Activated T-cell treated with anti-CD3 and anti-CD28 coated beads, Interleukin-2, amount 50 U/mL, for 1 hour (primary cell): ENCODE measurements around the gene F10.
"Not testable (repeated sequence)": the region's sequence is repeated elsewhere in the genome, so short reads cannot be mapped to it uniquely, and the experiment has no call there.

Experiments used
- DNase-seq: peaks from one replicate; pipeline ENCODE4 v3.0.0-alpha.2; 2020

F10 gene

DNA sequence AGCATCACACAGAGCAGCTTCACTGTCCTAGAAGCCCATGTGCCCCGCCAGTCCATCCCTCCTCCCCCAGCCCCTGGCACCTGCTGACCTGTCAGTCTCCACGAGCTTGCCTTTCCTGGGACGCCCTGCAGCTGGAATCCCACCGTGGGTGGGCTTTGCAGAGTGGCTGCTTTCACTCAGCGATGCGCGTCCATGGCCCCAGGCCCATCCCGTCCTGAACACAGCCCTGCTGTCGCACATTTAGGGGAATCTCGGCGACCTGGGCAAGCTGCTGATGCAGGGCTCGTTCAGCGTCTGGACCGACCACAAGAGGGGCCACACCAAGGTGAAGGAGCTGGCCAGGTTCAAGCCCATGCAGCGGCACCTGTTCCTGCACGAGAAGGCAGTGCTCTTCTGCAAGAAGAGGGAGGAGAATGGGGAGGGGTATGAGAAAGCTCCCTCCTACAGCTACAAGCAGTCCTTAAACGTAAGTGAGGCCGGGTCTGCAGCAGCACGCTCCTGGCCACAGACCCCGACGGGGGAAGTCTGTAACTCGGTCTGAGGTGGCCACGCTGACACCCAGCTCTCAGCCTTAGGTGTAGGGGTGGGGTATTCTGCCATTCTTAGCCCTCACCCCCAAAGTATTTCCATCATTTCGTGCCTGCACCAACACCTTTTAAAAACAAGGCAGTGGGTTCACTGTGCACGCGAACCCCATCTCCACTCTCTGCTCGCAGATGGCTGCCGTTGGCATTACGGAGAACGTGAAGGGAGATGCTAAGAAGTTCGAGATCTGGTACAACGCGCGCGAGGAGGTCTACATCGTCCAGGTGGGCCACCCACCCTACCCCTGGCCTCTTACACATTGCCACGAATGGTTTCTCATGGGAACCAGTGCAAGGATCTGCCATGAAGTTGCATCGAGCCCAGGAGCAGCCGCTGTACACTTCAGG, 35.3 kb upstream of the F10 start:
- DNase-seq = no peak

DNA sequence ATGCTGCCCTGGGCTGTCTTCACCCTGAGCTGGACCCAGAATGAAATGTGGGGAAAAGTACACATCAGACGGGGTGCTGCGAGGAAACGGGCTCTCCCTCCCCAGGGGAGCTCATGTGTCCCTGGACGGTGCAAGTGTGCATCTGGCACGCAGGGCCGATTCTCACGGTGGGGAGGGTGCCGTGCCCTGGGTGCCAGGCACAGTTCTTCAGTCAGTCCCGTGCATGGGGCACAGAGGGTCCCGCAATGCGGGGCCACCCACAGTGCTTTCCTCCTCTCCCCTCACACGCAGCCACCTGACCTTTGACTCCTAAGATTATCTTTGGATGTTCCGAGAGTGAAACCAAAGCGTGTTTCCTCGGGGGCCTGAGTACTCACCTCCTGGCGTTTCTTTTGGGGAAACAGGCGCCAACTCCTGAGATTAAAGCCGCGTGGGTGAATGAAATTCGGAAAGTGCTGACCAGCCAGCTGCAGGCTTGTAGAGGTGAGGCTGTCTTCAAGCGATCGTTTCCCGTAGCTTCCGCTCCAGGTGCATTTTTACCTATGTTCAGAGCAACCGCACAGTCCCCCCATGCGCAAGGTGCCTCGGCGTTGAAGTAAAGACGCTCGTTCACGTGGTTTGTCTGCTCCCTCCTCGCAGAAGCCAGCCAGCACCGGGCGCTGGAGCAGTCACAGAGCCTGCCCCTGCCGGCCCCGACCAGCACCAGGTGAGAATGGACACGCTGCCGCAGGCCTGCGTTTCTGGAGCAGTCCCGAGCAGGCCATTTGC, 34.5 kb upstream of the F10 start:
- DNase-seq = no peak

DNA sequence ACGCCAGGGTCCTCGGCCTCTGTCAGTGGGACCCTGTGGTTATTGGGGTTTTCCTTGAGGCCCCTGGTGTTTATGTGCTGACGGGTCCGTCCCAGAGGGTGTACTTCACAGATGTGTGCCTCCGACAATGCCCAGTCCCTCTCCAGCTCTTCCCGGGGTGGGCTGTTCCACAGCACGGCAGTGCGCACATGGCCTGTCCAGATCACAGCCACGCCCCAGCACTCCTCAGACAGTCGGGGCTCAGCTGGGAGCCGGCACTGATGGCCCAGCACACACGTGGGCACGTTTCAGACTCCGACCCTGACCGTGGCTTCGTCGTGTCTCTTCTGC, 33.9 kb upstream of the F10 start:
- DNase-seq = no peak

DNA sequence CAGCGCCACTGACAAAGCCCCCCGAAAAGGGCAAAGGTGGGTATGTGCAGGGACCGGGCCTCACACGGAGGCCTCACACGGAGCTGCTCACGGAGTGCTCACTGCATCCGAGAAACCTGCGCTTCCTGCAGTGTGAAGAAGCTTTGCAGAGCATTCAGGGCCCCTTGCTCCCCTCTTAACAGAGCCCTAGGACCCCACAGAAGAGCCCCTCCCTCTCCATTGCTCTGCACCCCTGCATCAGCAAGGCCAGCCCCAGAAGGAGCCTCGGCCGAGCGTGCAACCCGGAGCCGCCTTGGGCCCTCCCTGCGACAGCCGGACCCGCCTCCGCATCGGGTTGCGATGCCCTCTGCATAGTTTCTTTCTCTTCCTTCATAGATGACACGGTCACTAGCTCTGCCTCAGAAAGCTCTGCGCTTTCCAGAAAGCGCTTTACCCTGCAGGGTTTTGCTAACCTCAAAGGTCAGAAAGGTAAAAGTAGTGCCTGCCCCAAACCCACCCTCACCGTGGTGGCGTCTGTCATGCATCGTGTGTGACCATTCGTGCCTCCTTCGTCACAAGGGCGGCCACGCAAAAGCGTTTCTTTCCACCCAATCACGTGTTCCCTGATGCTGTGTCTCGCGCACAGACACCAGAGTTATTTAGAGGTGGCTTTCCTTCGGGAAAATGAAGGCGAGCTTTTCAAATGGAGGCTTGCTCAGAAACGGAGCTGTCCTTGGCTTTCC, 32.7 kb upstream of the F10 start:
- no peak for DNase-seq

DNA sequence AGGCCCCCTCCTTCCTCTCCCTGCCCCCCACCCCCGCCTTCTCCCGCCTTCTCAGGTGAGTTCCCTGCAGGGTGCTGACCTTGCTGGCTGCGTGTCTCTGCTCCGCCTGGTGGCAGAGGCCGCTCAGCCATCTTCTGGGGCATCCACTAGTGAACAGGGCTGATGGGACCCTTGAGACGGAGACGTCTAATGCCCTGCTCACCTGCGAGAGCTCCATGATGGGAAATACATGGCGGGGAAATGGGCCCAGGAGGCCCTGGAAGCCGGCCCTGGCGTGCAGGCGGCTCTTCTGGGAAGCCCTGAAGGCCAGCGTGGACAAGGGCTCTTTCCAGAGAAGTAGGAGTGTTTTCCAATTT, 32.2 kb upstream of the F10 start:
- no peak for DNase-seq

DNA sequence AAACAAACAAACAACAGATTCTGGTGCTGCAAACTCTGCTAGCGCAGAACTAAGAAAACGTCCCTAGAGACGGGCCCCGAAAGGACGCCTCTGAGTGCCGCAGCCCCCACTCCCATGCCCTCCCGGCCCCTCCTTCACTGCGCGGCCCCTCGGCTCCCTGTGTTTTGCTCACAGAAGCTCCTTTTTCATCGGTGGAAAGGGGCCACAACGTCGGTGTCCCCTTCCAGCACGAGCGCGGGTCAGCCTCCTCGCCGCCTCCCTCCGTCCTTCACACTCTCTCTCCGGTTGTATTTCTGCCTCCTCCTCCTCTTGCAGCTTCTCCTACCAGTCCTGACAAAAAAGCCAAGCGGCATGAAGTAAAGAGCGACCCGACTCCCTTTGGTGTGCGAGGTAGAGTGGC, 31.8 kb upstream of the F10 start:
- DNase-seq = no peak

DNA sequence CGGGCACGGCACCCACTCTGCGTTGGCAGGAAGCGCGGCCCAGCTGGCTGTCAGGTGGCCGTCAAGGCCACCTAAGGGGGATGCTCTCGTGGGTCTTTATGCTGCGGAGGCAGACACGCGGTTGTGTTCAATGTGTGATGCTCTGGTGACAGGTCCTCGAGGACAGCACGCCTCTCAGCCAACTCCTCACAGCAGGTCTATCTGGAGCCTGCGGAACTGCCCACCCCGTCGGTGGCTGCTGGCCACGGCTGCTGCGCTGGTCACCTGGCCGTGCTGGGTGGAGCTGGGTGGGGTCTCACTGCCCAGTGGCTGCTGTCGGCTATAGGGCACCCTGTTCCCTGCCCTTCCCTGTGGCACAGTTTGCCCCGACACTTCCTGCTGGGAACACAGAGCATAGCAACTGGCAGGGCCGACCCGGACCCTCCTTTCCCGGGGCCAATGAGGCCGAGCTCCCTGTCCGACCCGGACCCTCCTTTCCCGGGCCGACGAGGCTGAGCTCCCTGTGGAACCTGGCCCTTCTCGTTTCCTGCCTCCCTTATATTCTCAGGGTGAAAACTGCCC, 31.3 kb upstream of the F10 start:
- DNase-seq = no peak

DNA sequence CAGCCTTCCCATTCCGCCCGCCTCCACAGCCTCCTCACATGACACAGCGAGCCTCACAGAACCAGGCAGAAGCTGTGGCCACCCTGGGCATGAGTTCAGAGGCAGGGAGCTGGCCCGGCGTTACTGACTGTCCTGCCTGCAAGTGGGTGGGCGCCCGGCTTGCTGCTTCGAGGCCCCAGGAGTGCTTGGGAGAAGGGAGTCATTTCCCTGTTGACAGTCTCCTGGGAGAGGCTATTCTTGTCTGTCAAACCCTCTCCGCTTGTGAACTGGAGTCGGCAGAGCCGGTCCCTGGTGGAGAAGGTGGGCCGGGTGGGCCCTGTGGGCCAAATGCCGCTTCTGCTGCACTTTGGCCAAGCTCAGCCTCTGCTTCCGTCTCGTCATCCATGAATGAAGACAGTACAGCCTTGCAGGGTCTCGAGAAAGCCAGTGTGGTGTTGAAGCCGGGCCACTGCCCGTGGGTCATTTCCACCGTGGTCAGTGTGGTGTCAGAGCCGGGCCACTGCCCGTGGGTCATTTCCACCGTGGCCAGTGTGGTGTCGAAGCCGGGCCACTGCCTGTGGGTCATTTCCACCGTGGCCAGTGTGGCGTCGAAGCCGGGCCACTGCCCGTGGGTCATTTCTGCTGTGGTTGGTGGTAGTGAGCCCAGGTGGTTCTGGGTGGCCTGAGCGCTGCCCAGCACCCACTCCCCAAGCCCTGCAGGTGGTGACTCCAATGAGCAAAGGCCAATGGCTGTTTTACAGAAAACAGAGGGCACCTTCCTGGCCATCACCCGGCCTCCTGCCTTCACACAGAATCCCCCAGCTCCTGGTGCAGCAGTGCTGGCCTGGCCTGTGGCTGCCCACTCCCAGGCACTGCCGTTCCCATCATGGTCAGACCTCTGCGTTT, 30.5 kb upstream of the F10 start:
- DNase-seq = no peak

DNA sequence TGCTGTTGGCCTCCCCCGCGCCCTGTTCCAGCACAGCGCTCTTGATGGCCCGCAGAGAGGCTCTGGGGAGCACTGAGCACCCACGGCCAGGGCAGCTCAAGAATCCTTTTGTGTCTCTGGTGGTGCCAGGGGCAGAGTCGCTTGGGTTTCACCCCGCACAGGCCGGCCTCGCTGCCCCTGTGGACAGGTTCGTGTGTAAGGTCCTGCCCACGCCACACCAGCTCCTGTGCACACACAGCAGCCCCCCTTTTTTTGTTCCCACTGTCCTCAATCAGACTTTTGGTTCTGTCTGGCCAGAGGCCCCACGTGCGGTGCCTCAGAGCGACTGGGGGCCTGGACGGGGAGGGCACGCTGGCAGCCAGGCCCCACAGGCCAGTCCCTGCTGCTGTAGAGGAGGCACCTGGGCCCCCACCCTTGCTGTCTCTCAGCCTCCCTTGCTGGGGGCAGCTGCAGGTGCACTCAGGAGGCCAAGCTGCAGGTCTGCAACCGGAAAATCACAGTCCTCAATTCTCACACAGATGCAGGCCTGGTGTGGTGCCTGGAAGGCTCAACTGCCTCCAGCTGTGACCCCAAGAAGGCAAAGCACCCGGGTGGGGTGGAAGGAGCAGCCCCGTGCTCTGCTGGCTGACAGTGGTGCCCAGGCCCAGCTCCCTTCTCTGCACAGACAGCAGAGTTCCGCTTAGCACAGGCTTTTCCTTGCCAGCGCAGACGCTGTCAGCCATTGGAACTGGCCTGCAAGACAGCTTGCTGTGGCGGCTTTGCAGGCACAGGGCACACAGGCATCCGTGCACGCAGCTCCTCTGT, 29.6 kb upstream of the F10 start:
- DNase-seq = no peak

DNA sequence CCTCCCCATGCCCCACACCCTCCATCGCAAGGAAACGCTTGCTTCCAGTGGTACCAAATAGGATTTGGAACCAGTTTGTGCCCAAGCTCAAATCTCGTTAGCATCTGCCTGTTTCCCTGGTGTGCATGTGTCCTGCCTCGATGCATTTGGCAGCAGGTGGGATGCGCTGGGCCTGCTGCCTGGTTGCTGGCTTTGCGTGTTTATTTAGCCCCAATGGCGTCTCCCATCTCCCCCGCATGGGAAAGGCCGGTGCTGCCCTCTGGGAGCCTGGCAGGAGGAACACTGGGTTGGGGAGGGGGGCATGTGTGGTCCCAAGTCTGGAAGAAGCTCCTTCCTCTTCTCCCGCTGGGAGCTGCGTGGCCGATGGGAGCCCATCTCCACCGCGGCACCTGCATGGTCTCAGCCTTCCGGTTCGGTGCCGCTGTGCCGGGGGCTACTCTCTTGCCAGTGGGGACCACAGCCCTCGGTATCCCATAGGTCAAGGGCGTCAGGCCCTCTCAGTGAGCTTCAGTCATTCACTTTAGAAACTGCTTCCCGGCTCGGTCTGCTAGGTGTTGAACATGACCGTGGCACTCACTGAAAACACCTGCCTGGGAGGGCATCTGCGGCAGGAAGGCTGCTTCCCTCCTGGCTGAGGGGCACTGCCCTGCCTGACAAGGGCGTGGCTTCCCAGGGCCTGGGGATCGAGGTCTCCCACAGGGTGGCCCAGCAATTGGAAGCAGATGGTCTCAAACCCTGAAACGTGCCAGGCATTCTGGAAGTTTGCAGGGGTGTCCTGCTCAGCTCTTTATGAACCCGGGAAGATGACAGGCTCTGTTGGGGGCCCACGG, 28.8 kb upstream of the F10 start:
- no peak for DNase-seq

DNA sequence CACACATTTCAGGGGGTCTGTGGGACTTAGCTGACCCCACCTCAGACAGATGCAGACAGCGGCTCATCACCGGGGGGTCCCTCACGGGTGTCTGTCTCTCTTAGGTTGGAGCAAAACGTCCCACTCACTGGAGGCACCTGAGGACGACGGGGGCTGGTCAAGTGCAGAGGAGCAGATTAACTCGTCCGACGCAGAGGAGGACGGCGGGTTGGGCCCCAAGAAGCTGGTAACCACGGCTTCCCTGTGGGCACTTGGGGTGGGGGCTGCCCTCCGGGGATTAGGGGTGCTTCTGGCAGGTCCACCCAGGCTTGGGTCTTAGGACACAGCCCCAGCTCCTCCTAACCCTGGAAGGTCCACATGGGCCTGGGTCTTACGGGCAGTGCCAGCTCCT, 28.2 kb upstream of the F10 start:
- DNase-seq = no peak

DNA sequence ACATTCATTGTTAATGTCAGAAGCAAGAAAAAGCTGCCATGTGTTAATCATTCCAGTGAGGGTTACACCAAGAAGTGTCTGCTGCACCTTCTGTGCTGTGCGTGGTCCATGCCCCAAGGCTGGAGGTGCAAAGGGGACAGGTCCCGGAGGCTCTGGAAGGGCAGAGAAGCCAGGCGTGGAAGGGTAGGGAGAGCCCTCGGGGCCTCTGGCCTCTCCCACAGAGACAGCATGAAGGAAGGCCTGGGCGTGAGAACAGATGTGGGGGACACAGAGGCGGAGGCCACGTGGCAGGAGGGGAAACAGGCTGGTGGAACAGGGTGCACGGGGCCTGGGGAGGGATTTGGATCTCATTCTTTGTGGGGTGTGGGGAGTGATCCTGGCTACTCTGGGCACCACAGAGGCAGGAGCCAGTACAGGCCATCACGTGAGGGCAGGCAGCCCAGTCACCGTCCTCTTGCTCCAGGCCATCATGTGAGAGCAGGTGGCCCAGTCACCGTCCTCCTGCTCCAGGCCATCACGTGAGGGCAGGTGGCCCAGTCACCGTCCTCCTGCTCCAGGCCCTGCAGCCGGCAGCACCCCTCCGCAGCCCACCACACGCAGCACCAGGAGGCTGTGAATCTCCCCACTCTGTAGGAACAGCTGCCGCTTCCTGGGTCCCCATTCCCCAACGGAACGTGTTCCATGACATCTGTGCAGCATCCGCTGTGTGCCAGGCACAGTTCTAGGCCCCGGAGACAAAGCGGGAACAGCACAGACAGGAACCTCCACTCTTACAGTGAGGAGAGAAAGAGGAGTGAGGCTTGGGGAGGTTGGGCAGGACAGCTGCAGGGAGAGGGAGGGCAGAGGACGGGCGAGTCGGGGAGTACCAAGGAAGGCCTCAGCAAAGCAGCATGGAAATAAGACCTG, 27.2 kb upstream of the F10 start:
- DNase-seq = no peak

DNA sequence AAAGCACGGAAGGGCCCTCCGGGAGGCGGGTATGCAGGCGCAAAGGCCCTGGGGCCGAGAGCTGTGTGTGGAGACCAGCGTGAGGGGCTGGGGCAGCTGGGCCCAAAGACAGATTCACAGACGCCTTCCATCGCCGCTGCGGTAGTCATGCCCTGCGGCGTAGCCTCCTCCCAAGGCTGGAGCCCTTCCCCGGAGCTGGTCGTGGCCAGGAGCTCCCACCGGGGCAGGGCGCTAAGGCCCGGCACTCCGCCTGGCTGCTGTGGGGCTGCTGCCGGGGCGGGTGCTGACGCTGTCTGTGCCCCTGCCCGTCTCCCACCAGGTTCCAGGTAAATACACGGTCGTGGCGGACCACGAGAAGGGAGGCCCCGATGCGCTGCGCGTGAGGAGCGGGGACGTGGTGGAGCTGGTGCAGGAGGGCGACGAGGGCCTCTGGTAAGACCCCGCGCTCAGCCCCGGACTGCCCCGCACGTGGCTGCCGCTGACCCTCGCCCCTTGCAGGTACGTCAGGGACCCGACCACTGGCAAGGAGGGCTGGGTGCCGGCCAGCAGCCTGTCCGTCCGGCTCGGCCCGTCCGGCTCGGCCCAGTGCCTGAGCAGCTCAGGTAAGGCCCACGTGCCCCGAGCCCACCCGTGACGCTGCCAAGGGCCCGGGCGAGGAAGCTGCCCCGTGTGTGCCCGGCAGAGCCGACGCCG, 26.4 kb upstream of the F10 start:
- no peak for DNase-seq

DNA sequence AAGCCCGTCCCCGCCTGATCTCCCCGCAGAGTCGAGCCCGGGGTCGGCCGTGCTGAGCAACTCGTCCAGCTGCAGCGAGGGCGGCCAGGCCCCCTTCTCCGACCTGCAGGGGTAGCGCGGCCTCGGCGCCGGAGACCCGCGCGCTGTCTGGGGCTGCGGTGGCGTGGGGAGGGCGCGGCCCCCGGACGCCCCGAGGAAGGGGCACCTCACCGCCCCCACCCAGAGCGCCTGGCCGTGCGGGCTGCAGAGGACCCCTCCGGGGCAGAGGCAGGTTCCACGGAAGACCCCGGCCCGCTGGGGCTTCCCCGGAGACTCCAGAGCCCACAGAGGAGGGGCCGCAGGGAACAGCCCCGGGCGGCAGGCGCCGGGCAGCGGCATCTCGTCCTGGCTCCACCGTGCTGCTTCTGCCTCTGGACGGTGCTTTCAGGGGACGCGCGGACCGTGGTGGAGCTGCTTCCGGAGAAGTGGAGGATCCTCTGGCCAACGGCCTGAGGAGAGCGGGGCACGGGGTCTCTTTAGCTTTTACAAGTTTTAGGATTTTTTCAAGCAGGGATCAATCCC, 25.8 kb upstream of the F10 start:
- DNase-seq = no peak

DNA sequence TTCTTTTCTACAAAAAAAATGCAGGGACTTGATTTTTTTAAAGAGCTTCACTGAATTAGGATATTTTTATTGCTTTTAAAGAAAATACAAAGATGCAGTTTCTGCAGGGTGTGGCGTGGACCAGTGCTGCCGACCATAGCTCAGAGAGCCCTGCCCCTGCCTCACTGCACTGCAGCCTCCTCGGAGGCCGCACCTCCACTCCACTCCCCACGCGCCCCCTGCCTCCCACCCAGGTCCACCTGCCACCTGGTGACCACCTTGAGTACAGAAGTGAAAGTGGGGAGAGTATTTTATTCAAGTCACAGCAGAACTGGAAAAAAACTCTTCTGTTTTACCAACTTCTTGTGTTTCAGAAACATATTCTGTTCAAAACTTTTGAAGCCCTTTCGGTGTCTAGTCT, 24.9 kb upstream of the F10 start:
- DNase-seq = no peak

DNA sequence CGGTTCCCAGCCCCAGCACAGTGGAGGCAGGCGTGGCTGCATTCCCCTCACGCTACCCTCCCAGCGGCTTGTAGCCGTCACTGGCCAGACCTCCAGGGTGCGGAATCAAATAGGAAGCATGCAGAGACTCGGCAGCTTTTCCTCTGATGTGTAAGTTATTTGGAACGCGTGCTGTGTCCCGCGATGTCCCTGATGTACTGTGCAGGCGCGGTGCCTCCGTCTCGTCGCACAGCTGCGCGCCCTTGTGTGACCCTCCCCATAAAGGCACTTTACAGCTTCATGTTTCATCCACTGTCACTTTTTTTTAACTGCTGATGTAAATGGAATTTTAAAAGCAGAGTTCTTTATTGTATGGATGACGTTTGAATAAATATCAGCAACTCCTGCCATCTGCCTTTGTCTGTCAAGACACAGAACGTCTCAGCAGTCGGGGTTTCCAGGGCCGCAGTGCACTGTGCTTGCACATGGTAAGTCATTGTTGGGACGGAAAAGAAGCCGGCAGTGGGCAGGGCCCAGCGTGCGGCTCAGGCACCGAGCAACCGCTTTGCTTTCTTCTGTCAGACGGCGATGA, 24.4 kb upstream of the F10 start:
- no peak for DNase-seq

DNA sequence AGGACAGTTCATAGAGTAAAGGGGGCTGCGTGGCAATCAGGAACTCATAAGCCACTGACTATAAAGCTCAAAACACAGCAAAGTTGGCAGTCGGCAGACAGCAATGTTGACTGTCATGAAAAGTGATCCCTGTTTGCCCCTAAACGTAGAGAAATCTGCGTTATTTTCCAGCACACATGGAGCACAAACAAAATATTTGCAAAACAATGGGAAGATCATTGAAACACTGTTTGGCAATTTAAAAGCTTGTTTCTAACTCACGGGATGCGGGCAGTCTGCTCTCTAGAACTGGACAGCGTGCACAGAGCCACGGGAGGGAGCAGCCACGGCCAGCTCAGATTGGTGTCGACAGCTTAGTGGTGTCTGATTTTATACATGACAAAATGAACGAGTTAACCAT, 23.5 kb upstream of the F10 start:
- no peak for DNase-seq

DNA sequence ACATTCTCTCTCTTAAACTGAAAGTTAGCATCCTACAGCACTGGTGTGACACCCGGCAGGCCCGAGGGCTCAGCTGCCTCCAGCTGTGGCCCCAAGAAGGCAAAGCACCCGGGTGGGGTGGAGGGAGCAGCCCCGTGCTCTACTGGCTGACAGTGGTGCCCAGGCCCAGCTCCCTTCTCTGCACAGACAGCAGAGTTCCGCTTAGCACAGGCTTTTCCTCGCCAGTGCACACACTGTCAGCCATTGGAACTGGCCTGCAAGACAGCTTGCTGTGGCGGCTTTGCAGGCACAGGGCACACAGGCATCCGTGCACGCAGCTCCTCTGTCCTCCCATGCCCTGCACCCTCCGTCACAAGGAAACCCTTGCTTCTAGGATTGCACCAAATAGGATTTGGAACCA, 20.3 kb upstream of the F10 start:
- DNase-seq = not testable (repeated sequence)
